Karpas-422 (cell line): ENCODE measurements around the gene GPR142. TPM values are rescaled to one million over a fixed set of nuclear protein-coding genes. Genes with fewer than 3 reads are reported as not detected.

Experiments used
- DNase-seq: peaks from one replicate; pipeline ENCODE4 v3.0.0-alpha.2; 2015
- H2AFZ ChIP-seq: fragments of 200-600 bp; sonication (generic); 2 replicates; pipeline ENCODE4 v1.6.1; 2014; ENCODE audit warnings: antibody characterized with exemption, low read length, mixed read lengths
- H3K27ac ChIP-seq: fragments of 200-600 bp; sonication (generic); 2 replicates; pipeline ENCODE4 v1.5.1; 2014; ENCODE audit warnings: mild to moderate bottlenecking, low read length, moderate library complexity
- H3K27me3 ChIP-seq: fragments of 200-600 bp; sonication (generic); 2 replicates; pipeline ENCODE4 v1.6.1; 2014; ENCODE audit warnings: low read length, mixed read lengths
- H3K36me3 ChIP-seq: fragments of 200-600 bp; sonication (generic); 2 replicates; pipeline ENCODE4 v1.6.1; 2014; ENCODE audit warnings: low read length, mixed read lengths; ENCODE audit not compliant: insufficient read depth
- H3K4me1 ChIP-seq: fragments of 200-600 bp; sonication (generic); 2 replicates; pipeline ENCODE4 v1.6.1; 2014; ENCODE audit warnings: mild to moderate bottlenecking, low read length, mixed read lengths
- H3K4me2 ChIP-seq: fragments of 200-600 bp; sonication (generic); 2 replicates; pipeline ENCODE4 v1.6.1; 2014; ENCODE audit warnings: low read length, low read depth, mild to moderate bottlenecking; ENCODE audit not compliant: poor library complexity, severe bottlenecking
- H3K4me3 ChIP-seq: fragments of 200-600 bp; sonication (generic); 2 replicates; pipeline ENCODE4 v1.5.1; 2014; ENCODE audit warnings: mild to moderate bottlenecking, antibody characterized with exemption, low read length, mixed read lengths
- H3K79me2 ChIP-seq: fragments of 200-600 bp; sonication (generic); 2 replicates; pipeline ENCODE4 v1.6.1; 2014; ENCODE audit warnings: mild to moderate bottlenecking, low read length, mixed read lengths
- H3K9ac ChIP-seq: fragments of 200-600 bp; sonication (generic); 2 replicates; pipeline ENCODE4 v1.6.0; 2014; ENCODE audit warnings: low read length
- H3K9me2 ChIP-seq: fragments of 200-600 bp; sonication (generic), shearing (Covaris generic); replicated peaks from 2 replicates; pipeline ENCODE4 v1.6.0; 2014; ENCODE audit warnings: mild to moderate bottlenecking, low read length, moderate library complexity; ENCODE audit not compliant: insufficient read depth
- H3K9me3 ChIP-seq: fragments of 300-700, 200-600 bp; sonication (generic); 2 replicates; pipeline ENCODE4 v1.6.1; 2014; ENCODE audit warnings: low read length, mixed read lengths
- H4K20me1 ChIP-seq: fragments of 200-600 bp; sonication (generic); 2 replicates; pipeline ENCODE4 v1.6.1; 2014; ENCODE audit warnings: mild to moderate bottlenecking, antibody characterized with exemption, low read length, low read depth; ENCODE audit not compliant: insufficient read depth
- total RNA-seq: library from RNA; depleted of rRNA; stranded (reverse); fragments of >200 nt; shearing (Covaris generic); gene quantifications from 2 replicates; pipeline ENCODE4 v1.2.3, GENCODE V29; 2014; ENCODE audit warnings: low replicate concordance

The GPR142 gene
- total RNA-seq, 1 experiment from 2014 or later, result not detected

DNA sequence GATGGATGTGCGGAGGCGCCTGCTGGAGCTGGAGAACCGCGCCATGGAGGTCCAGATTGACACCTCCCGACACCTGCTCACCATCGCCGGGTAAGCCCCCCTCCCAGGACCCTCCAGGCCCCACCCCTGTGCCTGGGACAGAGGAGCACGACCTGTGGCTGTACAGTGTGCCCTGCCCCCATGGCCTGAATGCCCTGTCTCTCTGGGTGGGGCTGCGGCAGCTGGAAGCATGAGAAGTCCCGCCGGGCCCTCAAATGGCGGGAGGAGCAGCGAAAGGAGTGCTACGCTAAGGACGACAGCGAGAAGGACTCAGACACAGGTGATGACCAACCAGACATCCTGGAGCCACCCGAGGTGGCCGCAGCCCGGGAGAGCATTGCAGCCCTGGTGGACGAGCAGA is 16.8 kb upstream of the GPR142 start:
- Histone ChIP-seq H3K9ac (no peak overlapping the region), H3K4me1 (no peaks in the 10 kb centered on the region), H3K9me2 (no peaks in the 10 kb centered on the region), H4K20me1 (no peaks in the 10 kb centered on the region), H2AFZ (no peak overlapping the region), H3K27me3 (no peaks in the 10 kb centered on the region), H3K9me3 (no peaks in the 10 kb centered on the region), H3K36me3 (no peaks in the 10 kb centered on the region), H3K4me3 (no peak overlapping the region), H3K27ac (no peak overlapping the region), H3K79me2 (no peaks in the 10 kb centered on the region), H3K4me2 (no peak overlapping the region)
- DNase-seq, result no peak

GRCh38 chr17:74351552-74352210 is 15.6 kb upstream of the GPR142 start:
- H3K4me1 ChIP-seq, result no peaks in the 10 kb centered on the region
- H3K9me3 ChIP-seq, result no peaks in the 10 kb centered on the region
- no peak overlapping the region for H3K9ac ChIP-seq
- no peaks in the 10 kb centered on the region for H3K79me2 ChIP-seq
- no peak overlapping the region for H3K4me3 ChIP-seq
- H3K4me2 ChIP-seq, result no peak overlapping the region
- no peaks in the 10 kb centered on the region for H3K9me2 ChIP-seq
- DNase-seq, result no peak
- H3K27me3 ChIP-seq, result no peaks in the 10 kb centered on the region
- H3K27ac ChIP-seq, result no peak overlapping the region
- H2AFZ ChIP-seq, result no peak overlapping the region
- no peaks in the 10 kb centered on the region for H4K20me1 ChIP-seq
- no peaks in the 10 kb centered on the region for H3K36me3 ChIP-seq

DNA sequence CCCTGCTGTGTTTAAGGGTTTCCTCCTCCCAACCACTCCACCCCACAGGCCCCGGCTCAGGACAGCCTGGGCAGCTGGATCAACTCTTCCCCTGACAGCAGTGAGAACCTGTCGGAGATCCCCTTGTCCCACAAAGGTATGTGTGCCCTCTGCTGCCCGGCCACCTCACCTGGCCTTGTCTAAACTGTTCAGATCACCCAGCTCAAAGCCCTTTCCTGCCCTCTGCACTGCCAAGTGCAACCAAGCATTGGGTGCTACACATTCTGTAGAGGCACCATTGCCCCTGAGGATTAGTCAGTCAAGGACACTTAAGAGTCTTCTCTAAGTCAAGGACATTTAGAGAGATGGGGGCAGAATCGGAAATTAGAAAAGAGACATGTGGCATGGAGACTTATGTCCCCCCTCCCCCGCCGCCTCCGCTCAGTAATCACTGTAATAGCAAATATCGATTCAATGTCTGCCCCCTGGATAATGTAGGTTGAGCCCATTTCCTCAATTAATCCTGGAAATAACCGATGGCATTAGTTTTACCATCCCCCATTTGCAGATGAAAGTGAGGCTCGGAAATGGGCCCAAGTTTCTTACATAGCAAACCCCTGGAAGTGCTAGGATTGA is 13.8 kb upstream of the GPR142 start:
- Histone ChIP-seq H3K9me3 (no peaks in the 10 kb centered on the region), H3K36me3 (no peaks in the 10 kb centered on the region), H4K20me1 (no peaks in the 10 kb centered on the region), H3K9me2 (no peaks in the 10 kb centered on the region), H3K4me1 (no peaks in the 10 kb centered on the region), H3K27ac (no peak overlapping the region), H3K4me2 (no peak overlapping the region), H2AFZ (no peak overlapping the region), H3K79me2 (no peaks in the 10 kb centered on the region), H3K4me3 (no peak overlapping the region), H3K27me3 (no peaks in the 10 kb centered on the region), H3K9ac (no peak overlapping the region)
- no peak for DNase-seq

GRCh38 chr17:74354123-74354522 is 13.2 kb upstream of the GPR142 start:
- H3K27me3 ChIP-seq, result no peaks in the 10 kb centered on the region
- no peak overlapping the region for H2AFZ ChIP-seq
- no peak overlapping the region for H3K27ac ChIP-seq
- H4K20me1 ChIP-seq, result no peaks in the 10 kb centered on the region
- H3K4me1 ChIP-seq, result no peaks in the 10 kb centered on the region
- no peak overlapping the region for H3K9ac ChIP-seq
- peak; percentile 84 for DNase-seq
- no peaks in the 10 kb centered on the region for H3K9me3 ChIP-seq
- H3K4me2 ChIP-seq, result no peak overlapping the region
- H3K4me3 ChIP-seq, result no peak overlapping the region
- no peaks in the 10 kb centered on the region for H3K79me2 ChIP-seq
- no peaks in the 10 kb centered on the region for H3K9me2 ChIP-seq
- H3K36me3 ChIP-seq, result no peaks in the 10 kb centered on the region

DNA sequence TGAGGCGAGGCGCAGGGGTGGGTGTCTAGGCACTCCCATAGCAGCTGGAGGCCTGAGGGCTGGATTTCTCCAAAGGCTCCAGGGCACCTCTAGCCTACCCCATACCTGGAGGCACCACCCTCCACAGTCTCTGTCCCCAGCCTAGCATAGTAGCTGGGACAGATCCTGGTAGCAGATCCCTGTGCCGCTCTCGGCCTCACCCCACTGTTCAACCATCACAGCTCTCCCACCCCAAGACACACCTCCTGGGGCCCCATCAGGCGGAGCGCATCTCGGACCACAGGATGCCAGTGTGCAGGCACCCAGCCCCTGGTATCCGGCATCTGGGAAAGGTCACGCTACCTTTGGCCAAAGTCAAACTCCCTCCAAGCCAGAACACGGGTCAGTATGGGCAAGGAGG is 12.7 kb upstream of the GPR142 start:
- Histone ChIP-seq H3K4me2 (no peak overlapping the region), H4K20me1 (no peaks in the 10 kb centered on the region), H3K4me3 (no peak overlapping the region), H3K27me3 (no peaks in the 10 kb centered on the region), H2AFZ (no peak overlapping the region), H3K4me1 (no peaks in the 10 kb centered on the region), H3K9me2 (no peaks in the 10 kb centered on the region), H3K36me3 (no peaks in the 10 kb centered on the region), H3K9ac (no peak overlapping the region), H3K27ac (no peak overlapping the region), H3K79me2 (no peaks in the 10 kb centered on the region), H3K9me3 (no peaks in the 10 kb centered on the region)
- no peak for DNase-seq

DNA sequence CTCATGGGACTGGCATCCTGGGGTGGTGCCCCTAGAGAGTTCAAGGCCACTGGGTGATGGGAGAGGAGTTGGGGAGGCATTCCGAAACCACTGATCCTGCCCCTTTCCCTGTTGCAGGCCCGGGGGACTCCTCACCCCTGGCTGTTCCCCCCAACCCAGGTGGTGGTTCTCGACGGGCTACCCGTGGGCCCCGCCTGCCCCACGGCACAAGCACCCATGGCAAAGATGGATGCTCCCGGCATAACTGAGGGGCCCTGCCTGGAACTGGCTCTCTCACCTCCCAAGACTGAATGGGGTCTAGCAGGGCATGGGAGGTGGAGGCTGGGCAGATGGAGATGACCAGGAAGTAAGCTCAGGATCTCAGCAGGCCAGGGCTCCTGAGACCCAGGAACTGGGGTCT is 12.2 kb upstream of the GPR142 start:
- Histone ChIP-seq H3K4me3 (no peak overlapping the region), H2AFZ (no peak overlapping the region), H3K9ac (no peak overlapping the region), H3K9me2 (no peaks in the 10 kb centered on the region), H4K20me1 (no peaks in the 10 kb centered on the region), H3K27ac (no peak overlapping the region), H3K36me3 (no peaks in the 10 kb centered on the region), H3K4me2 (no peak overlapping the region), H3K27me3 (no peaks in the 10 kb centered on the region), H3K9me3 (no peaks in the 10 kb centered on the region), H3K79me2 (no peaks in the 10 kb centered on the region), H3K4me1 (no peaks in the 10 kb centered on the region)
- DNase-seq, result no peak

GRCh38 chr17:74356646-74357465 is 10.4 kb upstream of the GPR142 start:
- no peaks in the 10 kb centered on the region for H4K20me1 ChIP-seq
- H2AFZ ChIP-seq, result no peak overlapping the region
- H3K4me1 ChIP-seq, result no peaks in the 10 kb centered on the region
- H3K9me2 ChIP-seq, result no peaks in the 10 kb centered on the region
- H3K9me3 ChIP-seq, result no peaks in the 10 kb centered on the region
- H3K36me3 ChIP-seq, result no peaks in the 10 kb centered on the region
- no peak overlapping the region for H3K27ac ChIP-seq
- H3K4me3 ChIP-seq, result no peak overlapping the region
- DNase-seq, result no peak
- no peak overlapping the region for H3K9ac ChIP-seq
- H3K4me2 ChIP-seq, result no peak overlapping the region
- no peaks in the 10 kb centered on the region for H3K27me3 ChIP-seq
- no peaks in the 10 kb centered on the region for H3K79me2 ChIP-seq

- Histone ChIP-seq H3K9ac (no peak overlapping the region), H3K4me2 (no peak overlapping the region), H3K36me3 (no peaks in the 10 kb centered on the region), H3K4me3 (no peak overlapping the region), H3K9me2 (no peaks in the 10 kb centered on the region), H3K79me2 (no peaks in the 10 kb centered on the region), H3K4me1 (no peaks in the 10 kb centered on the region), H4K20me1 (no peaks in the 10 kb centered on the region), H3K27me3 (no peaks in the 10 kb centered on the region), H2AFZ (no peak overlapping the region), H3K27ac (no peak overlapping the region), H3K9me3 (no peaks in the 10 kb centered on the region)
- no peak for DNase-seq
Measured at GRCh38 chr17:74357466-74357809, 9.9 kb upstream of the GPR142 start.
